ENCODE measurements around the gene TRPC5OS.

GRCh38 chrX:111857534-111858060 is 18.4 kb upstream of the TRPC5OS start:
- TF ChIP-seq CTCF (IDR thresholded peaks at IDR 0.05; ENCODE audit: low read depth, low read length) (no peak), EZH2phosphoT487 (IDR thresholded peaks at IDR 0.05; ENCODE audit: low read depth) (no peak)

Measured in OCI-LY3 (cell line).